ENCODE measurements around the gene POU6F2.
"Not testable (repeated sequence)": the region's sequence is repeated elsewhere in the genome, so short reads cannot be mapped to it uniquely, and the experiment has no call there.

The POU6F2 gene, protein sequence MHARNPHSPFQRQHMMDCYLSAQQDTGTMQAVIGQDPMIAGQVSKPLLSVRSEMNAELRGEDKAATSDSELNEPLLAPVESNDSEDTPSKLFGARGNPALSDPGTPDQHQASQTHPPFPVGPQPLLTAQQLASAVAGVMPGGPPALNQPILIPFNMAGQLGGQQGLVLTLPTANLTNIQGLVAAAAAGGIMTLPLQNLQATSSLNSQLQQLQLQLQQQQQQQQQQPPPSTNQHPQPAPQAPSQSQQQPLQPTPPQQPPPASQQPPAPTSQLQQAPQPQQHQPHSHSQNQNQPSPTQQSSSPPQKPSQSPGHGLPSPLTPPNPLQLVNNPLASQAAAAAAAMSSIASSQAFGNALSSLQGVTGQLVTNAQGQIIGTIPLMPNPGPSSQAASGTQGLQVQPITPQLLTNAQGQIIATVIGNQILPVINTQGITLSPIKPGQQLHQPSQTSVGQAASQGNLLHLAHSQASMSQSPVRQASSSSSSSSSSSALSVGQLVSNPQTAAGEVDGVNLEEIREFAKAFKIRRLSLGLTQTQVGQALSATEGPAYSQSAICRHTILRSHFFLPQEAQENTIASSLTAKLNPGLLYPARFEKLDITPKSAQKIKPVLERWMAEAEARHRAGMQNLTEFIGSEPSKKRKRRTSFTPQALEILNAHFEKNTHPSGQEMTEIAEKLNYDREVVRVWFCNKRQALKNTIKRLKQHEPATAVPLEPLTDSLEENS

DNA sequence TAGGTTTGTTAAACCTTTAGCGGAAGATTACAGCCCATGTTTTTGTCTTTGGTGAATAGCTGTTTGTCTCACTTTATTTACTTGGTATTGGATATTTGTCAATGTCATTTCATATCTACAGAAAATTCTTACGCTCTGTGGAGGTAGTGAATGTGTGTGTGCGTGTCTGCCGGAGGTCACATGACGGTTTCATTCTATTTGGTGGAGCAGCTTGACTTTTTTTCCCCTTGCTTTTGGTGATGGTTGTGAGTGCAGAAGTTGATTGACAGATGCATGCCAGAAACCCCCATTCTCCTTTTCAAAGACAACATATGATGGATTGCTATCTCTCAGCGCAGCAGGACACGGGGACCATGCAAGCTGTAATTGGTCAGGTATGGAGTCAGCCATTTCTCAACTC, at the start of gene POU6F2:
Gene POU6F2 (plus strand): TSS at position 225 of the 400 bp plus-strand sequence. CDS start 45 bp downstream, at position 270.
- no peak for DNase-seq

- DNase-seq = no peak
Observed at GRCh38 chr7:38928506-38928905, 49.2 kb upstream of the POU6F2 start.

GRCh38 chr7:38929460-38930171, 48.1 kb upstream of the POU6F2 start:
- no peak for DNase-seq

GRCh38 chr7:38932509-38933168, 45.1 kb upstream of the POU6F2 start:
- peak; percentile 73 for DNase-seq

- DNase-seq = peak; percentile 9
Observed at GRCh38 chr7:38934051-38934450, 43.7 kb upstream of the POU6F2 start.

- DNase-seq = no peak
Observed at GRCh38 chr7:38934536-38934935, 43.2 kb upstream of the POU6F2 start.

GRCh38 chr7:38936641-38937040, 41.1 kb upstream of the POU6F2 start:
- DNase-seq = no peak

- DNase-seq = no peak
Observed at GRCh38 chr7:38938001-38938485, 39.7 kb upstream of the POU6F2 start.

DNA sequence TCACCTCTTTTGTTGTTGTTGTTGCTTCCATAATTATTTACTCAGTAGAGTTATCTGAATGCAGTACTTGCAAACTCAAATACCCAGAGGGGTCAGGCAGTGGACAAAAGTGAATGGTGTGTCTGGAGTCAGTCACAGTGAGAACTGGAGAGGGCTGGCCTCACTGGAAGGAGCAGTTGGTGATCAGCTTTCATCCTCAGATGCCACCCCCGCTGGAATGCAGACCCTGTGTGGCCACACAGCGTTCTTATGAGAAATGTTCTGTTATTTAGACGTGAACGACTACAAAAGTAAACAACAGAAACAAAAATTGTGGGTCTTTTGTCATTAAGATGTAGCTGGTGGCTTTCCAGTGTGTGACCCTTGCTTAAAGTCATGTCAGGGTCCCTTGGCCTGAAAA, 39.1 kb upstream of the POU6F2 start:
- no peak for DNase-seq

GRCh38 chr7:38940774-38941173, 36.9 kb upstream of the POU6F2 start:
- DNase-seq = no peak

DNA sequence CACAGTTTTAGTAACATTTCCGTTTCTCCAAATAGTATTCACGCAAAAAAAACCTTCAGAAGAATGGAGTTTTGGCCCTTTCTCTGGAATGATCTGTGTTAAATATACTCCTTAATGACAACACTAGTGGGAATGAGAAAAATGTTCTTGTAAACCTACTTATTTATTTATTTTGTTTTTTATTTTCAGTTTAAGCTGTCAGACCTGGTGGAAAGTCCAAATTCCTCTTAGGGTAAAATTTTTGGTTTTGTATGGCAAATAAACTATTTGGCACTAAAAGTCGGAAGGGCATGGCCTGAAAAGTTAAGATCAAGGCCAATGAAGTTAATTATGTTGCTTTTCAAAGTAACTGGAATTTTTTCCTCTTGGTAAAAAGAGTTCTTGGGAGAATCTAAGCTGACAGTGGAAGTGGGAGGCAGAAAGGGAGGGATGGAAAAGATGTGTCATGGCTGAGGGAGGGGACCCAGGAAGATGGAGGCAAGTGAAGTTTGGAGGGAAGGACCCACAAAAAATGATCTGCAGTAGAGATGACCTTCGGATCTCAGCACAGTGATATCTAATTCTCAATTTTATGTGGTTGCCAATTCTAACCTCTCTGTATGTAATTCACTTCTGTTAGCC, 35.2 kb upstream of the POU6F2 start:
- no peak for DNase-seq

DNA sequence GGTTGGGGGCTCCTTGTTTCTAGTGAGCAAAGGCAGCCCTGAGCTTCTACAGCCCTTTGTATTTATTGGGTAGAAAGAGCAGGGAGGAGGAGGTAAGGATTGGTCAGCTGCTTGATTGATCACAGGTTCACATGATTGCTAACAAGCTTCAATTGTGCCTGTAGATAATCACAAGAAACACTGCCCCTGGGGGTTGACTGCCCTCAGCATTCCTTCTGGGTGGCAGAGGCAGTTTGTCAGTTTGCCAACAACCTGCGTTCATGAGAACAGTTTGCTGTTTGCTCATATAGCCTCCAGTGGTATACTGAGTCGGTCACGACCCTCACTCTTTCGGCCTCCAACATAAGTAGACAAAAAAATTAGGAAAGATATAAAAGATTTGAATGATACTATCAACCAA, 30.2 kb upstream of the POU6F2 start:
- not testable (repeated sequence) for DNase-seq

DNA sequence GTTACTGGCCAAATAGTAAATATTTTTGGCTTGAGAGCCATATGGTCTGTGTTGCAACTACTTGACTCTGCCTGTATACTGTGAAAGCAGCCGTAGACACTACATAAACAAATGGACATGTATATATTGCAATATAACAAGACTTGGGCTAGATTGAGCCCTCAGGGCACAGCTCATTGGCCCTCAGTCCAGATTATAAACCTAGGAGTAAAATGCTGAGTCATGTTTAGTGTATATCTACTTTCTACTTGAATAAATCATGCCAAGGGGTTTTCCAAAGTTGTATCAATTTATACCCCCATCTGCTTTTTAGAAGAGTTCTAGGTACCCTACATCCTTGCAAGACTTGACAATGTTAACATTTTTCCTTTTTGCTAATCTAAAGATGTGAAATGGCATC, 27.4 kb upstream of the POU6F2 start:
- no peak for DNase-seq

- DNase-seq = no peak
Observed at GRCh38 chr7:38951213-38951612, 26.5 kb upstream of the POU6F2 start.

- DNase-seq = no peak
Observed at GRCh38 chr7:38953227-38953626, 24.5 kb upstream of the POU6F2 start.

DNA sequence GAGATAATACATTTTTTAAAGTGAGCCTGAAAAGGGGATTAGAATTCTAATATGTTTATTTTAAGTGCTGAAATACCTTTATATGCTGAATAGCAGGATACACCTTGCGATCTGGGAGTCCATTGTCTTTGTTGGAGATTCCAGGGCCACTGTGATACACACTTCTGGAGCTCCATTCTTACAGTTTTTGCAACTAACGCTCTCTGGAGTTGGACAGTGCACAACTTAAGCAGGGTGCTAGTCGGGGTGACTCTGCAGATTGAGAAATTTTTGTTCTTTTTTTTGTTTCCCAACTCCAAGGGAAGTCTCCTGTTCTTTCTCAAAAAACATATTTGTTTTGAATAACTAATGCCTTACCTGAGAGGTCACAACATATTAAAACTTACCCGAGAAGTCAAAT, 23.7 kb upstream of the POU6F2 start:
- no peak for DNase-seq

DNA sequence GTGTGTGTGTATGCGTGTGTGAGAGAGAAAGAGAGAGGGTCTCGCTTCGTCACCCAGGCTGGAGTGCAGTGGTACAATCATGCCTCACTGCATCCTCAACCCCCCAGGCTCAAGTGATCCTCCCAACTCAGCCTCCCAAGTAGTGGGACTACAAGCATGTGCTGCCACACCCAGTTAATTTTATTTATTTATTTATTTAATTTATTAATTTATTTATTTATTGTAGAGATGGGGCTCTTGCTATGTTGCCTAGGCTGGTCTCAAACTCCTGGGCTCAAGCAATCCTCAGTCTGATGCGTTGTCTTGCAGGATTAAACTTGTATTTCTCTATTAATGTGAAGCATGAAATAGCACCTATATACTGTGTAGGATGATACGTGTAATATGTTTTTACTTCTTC, 21.8 kb upstream of the POU6F2 start:
- DNase-seq = no peak

- no peak for DNase-seq
Observed at GRCh38 chr7:38962028-38962427, 15.7 kb upstream of the POU6F2 start.

DNA sequence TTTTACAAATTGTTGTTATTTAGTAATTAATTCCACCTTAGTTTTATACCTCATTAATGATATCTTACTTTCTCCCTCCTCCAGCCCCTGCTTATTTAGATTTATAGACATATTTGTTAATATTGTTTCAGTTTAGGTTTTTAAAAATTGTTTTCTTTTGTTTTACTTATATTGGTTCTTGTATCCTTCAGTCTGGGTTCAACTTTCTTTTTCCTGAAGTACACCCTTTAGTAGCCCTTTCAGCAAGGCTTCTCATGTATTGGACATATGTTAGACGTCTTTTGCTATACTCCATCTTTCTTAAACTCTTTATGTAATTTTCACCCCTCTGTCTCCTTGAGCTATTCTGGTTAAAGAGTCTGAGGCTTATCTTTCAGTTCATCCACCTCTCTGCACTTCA, 12.8 kb upstream of the POU6F2 start:
- DNase-seq = no peak

GRCh38 chr7:38973760-38974159, 3.9 kb upstream of the POU6F2 start:
- DNase-seq = no peak

GRCh38 chr7:38975944-38976392, 1.7 kb upstream of the POU6F2 start:
- DNase-seq = no peak

DNA sequence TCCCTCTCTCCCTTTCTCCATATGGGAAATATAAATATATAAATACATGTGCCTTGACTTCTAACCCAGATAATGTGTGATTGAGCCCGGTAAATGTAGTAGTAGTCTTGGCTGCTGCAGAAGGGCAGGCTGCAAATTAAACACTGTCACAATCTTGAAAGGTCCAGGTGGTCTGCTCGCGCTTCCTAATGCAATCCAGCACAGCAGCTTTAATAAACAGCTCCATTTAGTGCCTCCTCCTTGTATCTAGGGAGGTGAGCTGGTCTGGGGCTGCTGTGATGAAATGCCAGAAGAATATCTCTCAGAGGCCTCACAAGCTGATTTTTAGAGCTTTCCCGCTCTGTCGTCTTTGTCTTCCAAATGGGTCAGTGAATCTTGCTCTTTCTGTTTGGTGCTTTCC, 782 bp downstream of the POU6F2 start:
- DNase-seq = no peak

All from NCI-H1105 (cell line).